NCI-H2196 treated with DMSO at 0.1 percent for 48 hours (cell line): ENCODE results near the gene MFGE8.

Experiments
- DNase-seq: peaks from one replicate; lab custom pipeline; 2025; ENCODE audit not compliant: unreplicated experiment; lab: John Stamatoyannopoulos, UW

MFGE8 gene

DNA sequence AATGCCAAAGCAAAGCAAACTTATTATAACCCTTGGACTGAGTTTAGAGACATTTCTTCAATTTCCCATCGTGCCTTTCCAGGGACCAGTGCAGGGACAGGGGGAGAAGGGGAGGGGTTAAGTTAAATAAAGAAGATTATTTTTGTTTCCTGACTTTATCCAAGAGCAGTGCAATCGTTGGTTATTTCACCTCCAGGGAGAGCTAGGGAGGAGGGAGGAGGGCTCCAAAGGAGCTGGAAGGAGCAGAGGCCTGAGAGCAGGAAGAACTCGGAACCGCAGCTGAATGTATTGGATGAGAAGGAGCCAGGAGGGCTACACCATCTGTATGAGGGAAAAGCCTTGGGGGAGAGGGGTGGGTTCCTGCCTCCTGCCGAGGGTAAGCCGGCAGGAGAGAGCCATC lies 38.5 kb downstream of the MFGE8 start:
- no peak for DNase-seq

DNA sequence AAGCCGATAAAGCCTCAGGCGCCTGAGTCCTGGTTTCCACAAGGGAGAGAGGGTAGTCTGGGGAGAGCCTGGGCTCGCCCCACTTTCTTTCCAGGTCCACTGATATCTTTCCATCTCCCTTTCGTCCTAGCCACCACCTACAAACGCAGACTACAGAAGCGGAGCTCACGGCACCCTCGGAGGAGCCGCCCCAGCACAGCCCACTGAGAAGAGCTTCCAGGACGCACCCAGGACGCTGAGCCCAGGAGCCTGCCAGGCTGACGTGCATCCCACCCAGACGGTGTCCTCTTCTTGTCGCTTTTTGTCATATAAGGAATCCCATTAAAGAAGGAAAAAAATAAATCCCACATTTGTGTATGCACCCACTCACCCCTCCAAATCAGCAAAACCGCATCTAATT lies 38.9 kb downstream of the MFGE8 start:
- DNase-seq = no peak

- no peak for DNase-seq
These were observed 39.4 kb downstream of the MFGE8 start for GRCh38 chr15:88873786-88874185.

- DNase-seq = no peak
These were observed 40.5 kb downstream of the MFGE8 start for GRCh38 chr15:88872706-88873105.

DNA sequence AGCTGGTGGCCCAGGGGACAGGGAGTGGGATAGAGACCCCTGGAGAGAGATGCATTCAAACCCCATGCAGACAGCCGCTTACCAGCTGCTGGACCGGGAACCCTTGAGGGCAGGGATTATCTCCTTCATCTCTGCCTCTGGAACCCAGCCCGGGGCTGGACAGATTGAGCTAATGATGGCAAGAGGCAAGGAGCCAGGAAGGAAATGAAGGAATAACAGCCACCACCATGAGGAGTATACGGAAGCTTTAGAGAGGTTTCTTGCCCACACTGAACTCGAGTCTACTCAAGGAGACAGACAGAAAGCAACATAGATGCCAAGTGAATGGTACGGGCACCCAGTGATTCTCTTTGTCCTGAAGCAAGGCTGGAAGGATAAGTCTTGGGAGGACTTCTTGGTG lies 41.1 kb downstream of the MFGE8 start:
- no peak for DNase-seq

- no peak for DNase-seq
These were observed 41.9 kb downstream of the MFGE8 start for GRCh38 chr15:88871313-88871712.

DNA sequence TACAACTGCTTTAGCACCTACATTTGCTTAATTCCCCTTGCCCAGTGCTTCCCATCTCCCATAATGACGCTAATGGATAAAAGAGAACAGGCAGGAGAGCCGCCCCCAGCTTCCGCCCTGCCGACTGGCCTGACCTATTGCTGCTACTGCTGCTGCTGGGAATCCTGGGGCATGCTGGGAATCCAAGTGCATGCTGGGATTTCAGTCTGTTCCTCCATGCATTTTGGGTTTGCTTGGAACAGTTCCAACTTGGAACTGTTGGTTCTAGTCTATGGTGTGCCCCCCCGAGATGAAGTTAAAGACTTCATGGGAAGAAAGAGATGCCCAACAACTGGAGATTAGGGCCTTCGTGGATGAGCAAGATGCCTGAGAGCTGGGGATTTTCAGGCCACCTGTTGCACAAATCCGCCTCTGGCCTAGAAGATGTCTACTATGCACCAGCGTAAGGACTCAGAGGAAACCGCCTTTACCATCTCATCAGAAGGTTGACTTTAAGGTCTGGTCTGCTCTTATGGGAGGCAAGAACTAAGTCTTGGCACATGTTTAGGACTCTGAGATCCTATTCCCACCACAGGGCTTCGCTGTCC lies 46.8 kb downstream of the MFGE8 start:
- DNase-seq = no peak

DNA sequence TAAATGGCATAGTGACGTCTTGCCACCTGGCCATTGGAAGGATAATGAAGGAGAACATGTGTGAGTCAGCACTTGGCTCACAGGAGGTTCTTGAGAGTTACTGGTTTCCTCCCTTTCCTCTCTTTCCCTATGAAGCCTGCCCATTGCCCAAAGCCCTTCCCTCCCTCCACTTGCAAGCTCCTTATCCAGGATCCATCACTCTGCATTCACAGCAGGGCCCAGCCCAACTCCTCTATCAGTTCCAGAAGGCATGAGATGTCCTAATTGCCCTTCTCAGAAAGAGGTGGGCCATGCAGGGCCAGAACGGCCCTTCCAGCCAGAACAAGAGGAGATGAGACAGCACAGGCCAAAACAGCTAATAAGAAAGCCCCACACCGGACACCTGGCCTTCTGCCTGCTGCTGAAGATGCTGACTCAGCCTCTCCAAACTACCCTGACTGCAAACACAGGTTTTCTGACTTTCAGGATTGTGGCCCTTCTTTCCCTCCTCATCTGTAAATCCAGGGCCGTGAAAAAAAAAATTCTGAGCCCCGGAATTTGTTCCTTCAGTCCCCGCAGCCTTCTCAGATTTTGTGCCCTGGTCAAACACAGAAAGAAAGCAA lies 47.6 kb downstream of the MFGE8 start:
- no peak for DNase-seq

- no peak for DNase-seq
These were observed 48.2 kb downstream of the MFGE8 start for GRCh38 chr15:88864861-88865497.

GRCh38 chr15:88863412-88863811 lies 49.8 kb downstream of the MFGE8 start:
- DNase-seq = no peak

- DNase-seq = no peak
These were observed 53.0 kb downstream of the MFGE8 start for GRCh38 chr15:88860212-88860611.

GRCh38 chr15:88859550-88859949 lies 53.6 kb downstream of the MFGE8 start:
- DNase-seq = no peak

DNA sequence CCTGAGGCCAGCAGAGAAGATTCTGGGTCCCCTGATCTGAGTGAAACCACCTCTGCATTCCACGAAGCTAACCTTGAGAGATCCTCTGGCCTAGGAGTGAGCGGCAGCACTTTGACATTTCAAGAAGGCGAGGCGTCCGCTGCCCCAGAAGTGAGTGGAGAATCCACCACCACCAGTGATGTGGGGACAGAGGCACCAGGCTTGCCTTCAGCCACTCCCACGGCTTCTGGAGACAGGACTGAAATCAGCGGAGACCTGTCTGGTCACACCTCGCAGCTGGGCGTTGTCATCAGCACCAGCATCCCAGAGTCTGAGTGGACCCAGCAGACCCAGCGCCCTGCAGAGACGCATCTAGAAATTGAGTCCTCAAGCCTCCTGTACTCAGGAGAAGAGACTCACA lies 54.2 kb downstream of the MFGE8 start:
- DNase-seq = no peak

- no peak for DNase-seq
These were observed 60.7 kb downstream of the MFGE8 start for GRCh38 chr15:88852476-88852875.

- no peak for DNase-seq
These were observed 63.7 kb downstream of the MFGE8 start for GRCh38 chr15:88849376-88850072.
